ENCODE results near the gene POU2AF2.
"Not testable (repeated sequence)": the region's sequence is repeated elsewhere in the genome, so short reads cannot be mapped to it uniquely, and the experiment has no call there.

POU2AF2 gene, protein sequence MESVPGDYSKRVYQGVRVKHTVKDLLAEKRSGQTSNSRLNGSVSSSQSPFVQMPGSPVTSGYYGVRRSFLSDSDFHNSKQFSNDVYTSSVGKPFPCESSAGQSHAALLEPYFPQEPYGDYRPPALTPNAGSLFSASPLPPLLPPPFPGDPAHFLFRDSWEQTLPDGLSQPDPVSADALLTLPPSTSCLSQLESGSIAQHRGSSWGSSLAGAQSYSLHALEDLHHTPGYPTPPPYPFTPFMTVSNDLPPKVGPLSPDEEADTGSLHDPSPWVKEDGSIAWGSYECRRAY

DNA sequence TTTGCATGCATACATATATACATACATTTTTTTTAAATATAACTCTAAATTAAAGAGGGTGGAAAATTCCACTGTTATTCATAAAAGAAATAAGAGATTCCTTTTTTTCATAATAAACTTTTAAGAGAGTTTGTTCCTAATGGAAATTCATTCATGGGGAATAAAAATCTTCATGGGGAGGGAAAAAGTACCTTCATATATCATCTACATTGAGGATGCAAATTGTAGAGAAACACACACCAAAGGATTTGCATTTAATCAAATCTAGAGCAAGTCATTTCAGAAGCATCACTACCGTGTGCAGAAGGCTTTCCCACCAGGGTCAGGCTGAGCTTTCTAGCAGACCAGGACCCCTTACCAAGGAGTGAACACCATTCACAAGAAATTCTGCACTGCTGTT lies at the start of gene POU2AF2:
Gene POU2AF2 (plus strand): TSS at position 301 of the 400 bp plus-strand sequence. CDS start 129 bp downstream, outside the sequence.
- Histone ChIP-seq H3K27me3 (ENCODE audit: insufficient read depth, low read length) (no peaks in the 10 kb centered on the region), H2AFZ (ENCODE audit: low read depth, low read length) (no peak within 1 kb of the TSS), H3K4me1 (ENCODE audit: insufficient read depth, low read length) (no peaks in the 10 kb centered on the region), H3K4me3 (ENCODE audit: low read length) (no peak within 1 kb of the TSS), H3K9me3 (ENCODE audit: low read length) (no peaks in the 10 kb centered on the region), H3K36me3 (ENCODE audit: insufficient read depth, low read length) (no peaks in the 10 kb centered on the region)

DNA sequence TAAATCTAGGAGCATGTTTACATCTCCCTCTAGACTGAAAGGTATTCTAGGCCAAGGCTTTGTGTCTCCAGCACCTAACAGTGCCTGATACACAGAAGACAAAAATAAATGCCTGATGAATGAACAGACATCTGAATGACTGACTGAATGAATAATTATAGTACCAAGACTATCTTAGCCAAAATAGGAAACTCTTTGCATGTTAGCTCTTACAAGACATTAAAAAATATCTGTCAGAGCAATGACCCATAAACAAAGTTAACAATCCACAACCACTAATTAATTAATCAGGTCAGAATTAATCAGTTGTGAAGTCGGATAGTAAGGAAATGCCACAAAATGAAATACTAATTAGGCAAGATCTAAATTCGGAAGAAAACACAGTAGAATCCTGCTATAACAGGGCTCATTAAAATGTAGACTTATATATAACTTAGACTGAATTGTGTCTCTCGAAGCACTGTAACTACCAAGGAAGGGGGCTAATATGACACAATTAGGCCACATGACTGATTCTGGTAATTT lies 45.5 kb upstream of the POU2AF2 start:
- H3K27me3 ChIP-seq (ENCODE audit: insufficient read depth, low read length) = no peaks in the 10 kb centered on the region
- no peak overlapping the region for H2AFZ ChIP-seq (ENCODE audit: low read depth, low read length)
- no peak overlapping the region for H3K4me3 ChIP-seq (ENCODE audit: low read length)
- H3K36me3 ChIP-seq (ENCODE audit: insufficient read depth, low read length) = no peaks in the 10 kb centered on the region
- no peaks in the 10 kb centered on the region for H3K4me1 ChIP-seq (ENCODE audit: insufficient read depth, low read length)
- H3K9me3 ChIP-seq (ENCODE audit: low read length) = no peaks in the 10 kb centered on the region

DNA sequence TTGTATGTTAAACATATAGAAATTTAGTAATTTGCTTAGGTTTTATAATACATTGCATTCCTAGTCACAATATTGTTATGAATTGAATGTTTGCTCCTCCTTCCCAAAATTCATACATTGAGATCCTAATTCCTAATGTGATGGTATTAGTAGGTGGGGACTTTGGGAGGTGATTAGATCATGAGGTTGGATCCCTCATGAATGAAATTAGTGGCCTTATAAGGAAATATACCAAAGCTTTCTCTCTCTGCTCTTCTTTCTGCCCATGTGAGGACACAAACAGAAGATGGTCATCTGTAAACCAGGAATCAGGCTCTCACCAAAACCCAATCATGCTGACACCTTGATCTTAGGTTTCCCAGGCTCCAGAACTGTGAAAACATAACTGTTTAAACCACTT lies 41.3 kb upstream of the POU2AF2 start:
- Histone ChIP-seq H2AFZ (ENCODE audit: low read depth, low read length) (no peak overlapping the region), H3K36me3 (ENCODE audit: insufficient read depth, low read length) (no peaks in the 10 kb centered on the region), H3K4me3 (ENCODE audit: low read length) (no peak overlapping the region), H3K9me3 (ENCODE audit: low read length) (no peaks in the 10 kb centered on the region), H3K4me1 (ENCODE audit: insufficient read depth, low read length) (no peaks in the 10 kb centered on the region), H3K27me3 (ENCODE audit: insufficient read depth, low read length) (no peaks in the 10 kb centered on the region)

DNA sequence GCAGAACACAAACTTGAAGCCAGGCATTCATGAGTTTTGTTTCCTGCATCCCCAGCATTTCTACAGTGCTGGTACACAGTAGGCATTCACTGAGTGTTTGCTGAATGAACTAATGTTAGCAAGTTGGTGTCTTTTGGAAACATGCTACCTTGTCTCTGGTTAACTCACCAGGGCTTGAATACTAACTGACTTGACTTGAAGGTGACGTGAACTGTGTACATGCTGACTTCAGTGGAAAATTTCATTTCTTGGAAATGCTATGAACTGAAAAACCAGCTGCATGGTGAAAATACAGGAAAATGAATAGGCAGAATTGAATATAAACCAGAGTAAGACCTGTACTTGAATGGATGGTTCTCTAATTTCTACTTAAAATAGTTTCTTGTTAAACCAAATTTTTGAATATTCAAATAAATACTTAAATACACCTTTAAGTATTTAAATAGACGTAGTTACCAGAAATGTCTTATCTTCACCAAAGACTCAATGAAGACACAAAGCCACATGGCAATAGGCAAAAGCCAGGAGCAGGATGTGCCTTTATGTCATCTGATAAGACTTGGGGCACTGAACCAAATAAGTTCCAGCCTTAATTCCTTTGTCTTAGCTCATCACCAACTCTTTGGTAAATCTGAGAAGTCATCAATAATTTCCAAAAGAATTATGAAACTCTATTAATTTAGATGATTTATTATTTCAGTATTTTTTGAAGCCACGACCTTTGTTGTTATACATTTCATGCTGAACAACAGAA lies 39.7 kb upstream of the POU2AF2 start:
- Histone ChIP-seq H3K36me3 (ENCODE audit: insufficient read depth, low read length) (no peaks in the 10 kb centered on the region), H3K27me3 (ENCODE audit: insufficient read depth, low read length) (no peaks in the 10 kb centered on the region), H3K4me1 (ENCODE audit: insufficient read depth, low read length) (no peaks in the 10 kb centered on the region), H3K9me3 (ENCODE audit: low read length) (no peaks in the 10 kb centered on the region), H3K4me3 (ENCODE audit: low read length) (no peak overlapping the region), H2AFZ (ENCODE audit: low read depth, low read length) (no peak overlapping the region)

DNA sequence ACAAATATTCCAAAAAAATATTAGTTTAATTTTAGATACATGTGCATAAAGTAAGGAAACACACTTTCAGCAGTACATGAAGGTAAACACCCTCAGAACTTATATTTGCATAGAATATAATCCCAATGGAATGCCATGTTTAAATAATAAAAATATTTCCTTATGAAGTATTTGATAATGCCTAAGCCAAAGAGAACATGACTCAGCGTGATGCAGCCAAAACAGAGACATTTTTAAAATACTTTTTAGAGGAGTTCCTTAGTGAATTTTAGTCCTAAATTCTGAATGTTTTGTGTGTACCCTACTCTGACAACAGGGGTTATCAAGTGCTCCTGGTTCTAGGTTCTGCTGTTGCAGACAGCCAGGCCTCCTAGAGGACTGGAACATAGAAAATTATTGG lies 39.1 kb upstream of the POU2AF2 start:
- Histone ChIP-seq H2AFZ (ENCODE audit: low read depth, low read length) (no peak overlapping the region), H3K9me3 (ENCODE audit: low read length) (no peaks in the 10 kb centered on the region), H3K4me1 (ENCODE audit: insufficient read depth, low read length) (no peaks in the 10 kb centered on the region), H3K36me3 (ENCODE audit: insufficient read depth, low read length) (no peaks in the 10 kb centered on the region), H3K4me3 (ENCODE audit: low read length) (no peak overlapping the region), H3K27me3 (ENCODE audit: insufficient read depth, low read length) (no peaks in the 10 kb centered on the region)

DNA sequence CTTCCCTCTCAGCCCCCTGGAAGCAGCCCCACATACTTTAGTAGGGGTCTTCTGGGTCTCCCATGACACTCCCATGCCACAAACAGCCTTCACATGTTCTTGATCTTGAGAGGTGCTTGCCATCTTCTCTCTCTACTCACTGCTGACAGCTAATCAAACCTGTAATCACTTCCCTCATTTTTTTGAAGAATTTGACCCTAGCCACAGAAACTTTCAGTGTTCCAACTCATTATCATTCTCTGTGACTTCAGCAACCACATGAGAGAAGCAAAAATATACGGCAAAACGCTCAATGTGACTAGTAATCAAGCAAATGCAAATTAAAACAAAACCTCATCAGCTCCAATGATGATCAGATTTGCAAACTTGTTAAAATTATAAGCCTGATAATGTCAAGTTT lies 38.3 kb upstream of the POU2AF2 start:
- Histone ChIP-seq H3K36me3 (ENCODE audit: insufficient read depth, low read length) (no peaks in the 10 kb centered on the region), H3K27me3 (ENCODE audit: insufficient read depth, low read length) (no peaks in the 10 kb centered on the region), H3K4me3 (ENCODE audit: low read length) (no peak overlapping the region), H3K9me3 (ENCODE audit: low read length) (no peaks in the 10 kb centered on the region), H2AFZ (ENCODE audit: low read depth, low read length) (no peak overlapping the region), H3K4me1 (ENCODE audit: insufficient read depth, low read length) (no peaks in the 10 kb centered on the region)

DNA sequence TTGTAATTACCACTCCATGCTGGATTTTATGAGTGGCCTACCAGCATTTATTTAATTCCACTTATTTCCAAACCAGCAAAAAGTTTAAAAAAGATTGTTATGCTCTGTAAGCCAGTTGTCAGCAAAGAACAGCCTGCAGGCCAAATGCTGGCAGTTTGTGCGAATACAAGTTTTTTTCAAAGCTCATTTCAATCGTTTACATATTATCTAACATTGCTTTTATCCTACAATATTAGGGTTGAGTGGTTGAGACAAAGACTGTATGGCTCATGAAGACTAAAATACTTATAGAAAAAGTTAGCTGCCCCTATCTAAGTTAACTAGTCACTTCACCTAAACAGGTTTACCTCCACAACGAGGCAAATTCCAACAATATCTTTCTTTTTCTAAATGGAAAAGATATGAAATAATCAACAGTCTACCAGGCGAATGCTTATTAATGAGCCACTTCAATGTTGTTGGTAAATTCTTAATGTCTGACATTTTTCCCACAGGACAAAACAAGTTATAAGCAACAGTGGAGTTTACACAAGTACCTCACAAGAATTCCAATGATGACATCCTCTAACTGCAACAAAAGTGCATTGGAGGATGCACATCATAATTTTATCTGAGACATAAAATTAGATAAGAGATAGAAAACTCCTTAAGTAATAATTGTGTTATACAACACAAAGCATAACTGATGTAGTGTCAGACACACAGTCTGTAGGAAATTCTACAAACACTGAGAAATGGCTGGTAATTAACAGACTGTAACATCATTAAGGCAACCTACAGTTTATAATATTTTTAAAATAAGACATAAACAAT lies 35.8 kb upstream of the POU2AF2 start:
- Histone ChIP-seq H3K9me3 (ENCODE audit: low read length) (no peaks in the 10 kb centered on the region), H3K27me3 (ENCODE audit: insufficient read depth, low read length) (no peaks in the 10 kb centered on the region), H3K4me1 (ENCODE audit: insufficient read depth, low read length) (no peaks in the 10 kb centered on the region), H3K4me3 (ENCODE audit: low read length) (no peak overlapping the region), H2AFZ (ENCODE audit: low read depth, low read length) (no peak overlapping the region), H3K36me3 (ENCODE audit: insufficient read depth, low read length) (no peaks in the 10 kb centered on the region)

DNA sequence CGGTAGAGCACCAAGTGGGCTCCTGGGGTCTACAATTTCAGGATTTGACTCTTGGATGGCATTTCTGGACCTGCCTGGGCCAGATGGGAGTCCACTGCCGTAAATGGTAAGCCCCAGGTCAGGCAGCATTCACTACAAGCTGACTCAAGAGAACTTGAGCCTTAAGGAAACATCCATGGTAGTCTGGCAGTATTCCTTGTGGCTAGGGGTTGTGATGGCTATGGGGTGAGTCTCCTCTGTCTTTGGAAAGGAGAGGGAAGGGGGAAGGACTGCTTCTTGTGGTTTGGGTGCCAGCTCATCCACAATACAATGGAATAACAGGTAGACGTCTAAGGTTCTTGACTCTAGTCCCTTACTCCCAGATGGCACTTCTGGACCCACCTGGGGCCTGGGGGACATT lies 32.3 kb upstream of the POU2AF2 start:
- no peaks in the 10 kb centered on the region for H3K4me1 ChIP-seq (ENCODE audit: insufficient read depth, low read length)
- H3K27me3 ChIP-seq (ENCODE audit: insufficient read depth, low read length) = no peaks in the 10 kb centered on the region
- H3K36me3 ChIP-seq (ENCODE audit: insufficient read depth, low read length) = no peaks in the 10 kb centered on the region
- H3K4me3 ChIP-seq (ENCODE audit: low read length) = no peak overlapping the region
- H2AFZ ChIP-seq (ENCODE audit: low read depth, low read length) = no peak overlapping the region
- H3K9me3 ChIP-seq (ENCODE audit: low read length) = no peaks in the 10 kb centered on the region

DNA sequence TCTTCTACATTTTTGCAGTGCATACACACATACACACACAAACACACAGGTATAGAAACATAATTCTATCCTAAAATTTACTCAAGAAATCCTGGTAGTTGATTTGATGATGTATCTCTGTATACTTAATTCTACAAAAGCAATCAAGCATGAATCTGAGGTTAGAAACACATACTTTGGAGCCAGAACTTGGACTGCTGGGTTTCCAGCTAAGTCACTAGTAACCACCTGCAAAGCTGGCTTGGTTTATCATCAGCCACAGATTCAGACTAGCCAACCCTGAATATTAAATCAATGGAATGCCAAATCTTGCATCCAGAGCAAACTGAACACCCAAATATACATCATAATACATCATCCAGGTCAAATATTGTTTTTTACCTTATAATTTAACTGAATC lies 24.8 kb upstream of the POU2AF2 start:
- Histone ChIP-seq H3K4me1 (ENCODE audit: insufficient read depth, low read length) (no peaks in the 10 kb centered on the region), H2AFZ (ENCODE audit: low read depth, low read length) (no peak overlapping the region), H3K27me3 (ENCODE audit: insufficient read depth, low read length) (peaks cover 5% of the 10 kb centered on the region), H3K9me3 (ENCODE audit: low read length) (no peaks in the 10 kb centered on the region), H3K4me3 (ENCODE audit: low read length) (no peak overlapping the region), H3K36me3 (ENCODE audit: insufficient read depth, low read length) (no peaks in the 10 kb centered on the region)

DNA sequence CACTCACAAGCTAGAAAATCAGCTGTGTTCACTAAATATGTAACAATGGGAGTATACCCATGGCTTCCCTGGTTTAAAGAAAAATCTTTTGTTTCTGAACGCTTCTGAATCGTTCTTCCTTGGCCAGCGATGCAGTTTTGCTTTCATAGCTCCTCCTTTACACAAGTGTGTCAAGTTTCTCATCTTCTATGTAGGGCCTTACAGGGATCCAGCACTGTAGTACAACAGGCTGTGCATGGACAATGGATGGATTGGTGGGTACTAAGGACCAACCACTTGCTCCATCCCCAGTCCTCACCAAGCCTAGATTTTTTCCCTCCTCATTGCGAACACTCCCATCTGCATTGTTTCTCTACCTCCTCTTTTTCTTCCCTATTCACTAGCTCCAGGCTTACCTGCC lies 24.3 kb upstream of the POU2AF2 start:
- Histone ChIP-seq H3K36me3 (ENCODE audit: insufficient read depth, low read length) (no peaks in the 10 kb centered on the region), H2AFZ (ENCODE audit: low read depth, low read length) (no peak overlapping the region), H3K27me3 (ENCODE audit: insufficient read depth, low read length) (peaks cover 5% of the 10 kb centered on the region), H3K9me3 (ENCODE audit: low read length) (no peaks in the 10 kb centered on the region), H3K4me1 (ENCODE audit: insufficient read depth, low read length) (no peaks in the 10 kb centered on the region), H3K4me3 (ENCODE audit: low read length) (no peak overlapping the region)

DNA sequence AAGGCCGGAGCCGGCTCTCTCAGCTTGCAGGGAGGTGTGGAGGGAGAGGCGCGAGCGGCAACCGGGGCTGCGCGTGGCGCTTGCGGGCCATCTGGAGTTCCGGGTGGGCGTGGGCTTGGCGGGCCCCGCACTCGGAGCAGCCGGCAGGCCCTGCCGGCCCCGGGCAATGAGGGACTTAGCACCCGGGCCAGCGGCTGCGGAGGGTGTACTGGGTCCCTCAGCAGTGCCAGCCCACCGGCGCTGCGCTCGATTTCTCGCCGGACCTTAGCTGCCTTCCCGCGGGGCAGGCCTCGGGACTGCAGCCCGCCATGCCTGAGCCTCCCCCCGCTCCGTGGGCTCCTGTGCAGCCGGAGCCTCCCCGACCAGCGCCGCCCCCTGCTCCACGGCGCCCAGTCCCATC lies 23.6 kb upstream of the POU2AF2 start:
- H3K9me3 ChIP-seq (ENCODE audit: low read length) = not testable (repeated sequence)

DNA sequence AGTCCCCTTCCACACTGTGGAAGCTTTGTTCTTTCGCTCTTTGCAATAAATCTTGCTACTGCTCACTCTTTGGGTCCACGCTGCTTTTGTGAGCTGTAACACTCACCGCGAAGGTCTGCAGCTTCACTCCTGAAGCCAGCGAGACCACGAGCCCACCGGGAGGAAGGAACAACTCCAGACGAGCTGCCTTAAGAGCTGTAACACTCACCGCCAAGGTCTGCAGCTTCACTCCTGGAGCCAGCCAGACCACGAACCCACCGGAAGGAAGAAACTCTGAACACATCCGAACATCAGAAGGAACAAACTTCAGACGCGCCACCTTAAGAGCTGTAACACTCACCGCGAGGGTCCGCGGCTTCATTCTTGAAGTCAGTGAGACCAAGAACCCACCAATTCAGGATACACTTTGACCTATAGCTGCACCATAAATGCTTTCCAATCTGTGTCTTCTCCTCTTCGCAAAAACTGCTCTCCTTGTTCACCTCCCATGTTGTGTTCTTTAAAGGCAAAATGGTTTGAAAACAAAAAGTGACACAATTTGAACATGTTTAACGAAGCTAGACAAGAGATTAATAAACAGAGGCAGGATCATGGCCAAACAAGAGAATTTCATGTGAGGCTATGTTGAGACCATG lies 22.6 kb upstream of the POU2AF2 start:
- not testable (repeated sequence) for H2AFZ ChIP-seq (ENCODE audit: low read depth, low read length); H3K27me3 ChIP-seq (ENCODE audit: insufficient read depth, low read length); H3K4me3 ChIP-seq (ENCODE audit: low read length); H3K36me3 ChIP-seq (ENCODE audit: insufficient read depth, low read length); H3K9me3 ChIP-seq (ENCODE audit: low read length); H3K4me1 ChIP-seq (ENCODE audit: insufficient read depth, low read length)

More for the DNA sequence above, 23.6 kb upstream of the POU2AF2 start:
- H2AFZ ChIP-seq (ENCODE audit: low read depth, low read length); H3K27me3 ChIP-seq (ENCODE audit: insufficient read depth, low read length); H3K4me1 ChIP-seq (ENCODE audit: insufficient read depth, low read length); H3K4me3 ChIP-seq (ENCODE audit: low read length); H3K36me3 ChIP-seq (ENCODE audit: insufficient read depth, low read length): not testable (repeated sequence)

DNA sequence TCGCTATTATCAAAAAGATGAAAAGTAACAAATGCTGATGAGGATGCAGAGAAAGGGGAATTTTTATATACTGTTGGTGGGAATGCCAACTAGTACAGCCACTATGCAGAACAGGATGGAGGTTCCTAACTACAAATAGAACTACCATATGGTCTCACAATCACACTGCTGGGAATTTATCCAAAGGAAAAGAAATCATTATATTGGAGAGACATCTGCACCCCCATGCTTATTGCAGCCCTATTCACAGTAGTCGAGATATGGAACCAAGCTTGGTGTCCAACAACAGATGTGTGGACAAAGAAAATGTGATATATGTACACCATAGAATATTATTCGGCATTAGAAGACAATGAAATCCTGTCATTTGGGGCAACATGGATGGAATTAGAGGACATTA lies 19.6 kb upstream of the POU2AF2 start:
- H3K36me3 ChIP-seq (ENCODE audit: insufficient read depth, low read length) = no peaks in the 10 kb centered on the region
- no peaks in the 10 kb centered on the region for H3K4me1 ChIP-seq (ENCODE audit: insufficient read depth, low read length)
- H3K4me3 ChIP-seq (ENCODE audit: low read length) = no peak overlapping the region
- no peak overlapping the region for H2AFZ ChIP-seq (ENCODE audit: low read depth, low read length)
- no peaks in the 10 kb centered on the region for H3K9me3 ChIP-seq (ENCODE audit: low read length)
- peaks cover 2% of the 10 kb centered on the region for H3K27me3 ChIP-seq (ENCODE audit: insufficient read depth, low read length)
